HG02852 (cell line): ENCODE results near the gene FAM50B.

Experiments used
- ATAC-seq: cut with Tn5 transposase; IDR thresholded peaks from one replicate; pipeline ENCODE4 v1.9.1; 2021; ENCODE audit warnings: mild to moderate bottlenecking, moderate library complexity; ENCODE audit not compliant: unreplicated experiment

FAM50B gene

DNA sequence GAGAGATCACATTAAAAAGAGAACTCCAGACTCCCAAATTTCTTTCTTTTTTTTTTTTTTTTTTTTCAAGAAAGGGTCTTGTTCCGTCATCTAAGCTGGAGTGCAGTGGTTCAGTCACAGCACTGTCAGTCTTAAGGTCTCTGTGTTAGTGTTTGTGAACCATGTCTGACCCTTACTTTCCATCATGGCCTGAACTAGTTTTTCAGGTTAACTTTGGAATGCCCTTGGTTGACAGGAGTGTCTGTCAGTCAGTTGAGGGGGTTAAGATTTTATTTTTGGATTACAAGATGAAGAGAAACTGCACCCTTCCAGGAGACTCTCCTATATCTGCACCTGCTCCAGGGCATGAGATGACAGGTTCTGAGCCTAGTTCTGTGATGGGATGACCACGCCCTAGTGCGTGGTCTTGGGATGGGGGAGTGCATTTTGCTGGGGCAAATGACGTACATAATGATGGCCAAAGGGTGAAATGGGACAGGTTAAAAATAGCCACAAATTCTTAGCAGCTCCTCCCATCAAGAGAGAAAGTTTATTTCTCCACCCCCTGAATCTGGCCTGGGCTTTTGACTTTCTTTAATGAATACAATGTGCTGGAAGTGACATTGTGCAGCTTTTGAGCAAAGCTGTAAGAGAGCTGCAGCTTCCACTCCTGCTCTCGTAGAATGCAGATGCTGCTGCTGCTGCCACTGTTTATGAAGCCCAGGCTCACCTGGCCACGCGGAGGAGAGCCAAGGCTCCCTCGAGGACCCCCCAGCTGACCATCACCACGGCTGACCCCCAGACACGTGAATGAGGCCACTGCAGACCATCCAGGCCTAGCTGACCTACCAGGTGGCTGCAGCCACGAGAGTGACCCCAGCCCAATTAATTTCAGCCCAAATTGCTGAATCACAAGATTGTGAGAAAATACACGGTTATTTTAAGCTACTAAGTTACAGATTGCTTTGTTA, 29.7 kb upstream of the FAM50B start:
- no peak for ATAC-seq

DNA sequence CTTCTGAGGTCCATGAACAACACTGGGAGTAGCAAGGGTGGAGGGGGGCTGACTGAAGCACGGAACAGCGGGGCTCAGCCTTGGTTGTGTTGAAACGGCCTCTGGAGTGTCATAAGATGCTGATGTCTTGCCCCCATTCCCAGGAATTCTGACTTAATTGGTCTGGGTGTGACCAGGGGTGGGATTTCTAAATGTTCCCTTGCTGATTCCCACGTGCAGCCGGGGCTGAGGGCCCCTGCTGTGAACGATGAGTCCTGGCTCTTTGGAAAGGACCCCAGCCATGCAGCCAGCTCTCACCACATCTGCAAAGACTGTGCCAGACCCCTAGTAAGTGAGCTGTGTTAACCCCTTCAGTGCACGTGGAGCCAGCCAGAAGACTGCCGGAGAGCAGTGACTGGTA, 28.6 kb upstream of the FAM50B start:
- no peak for ATAC-seq

DNA sequence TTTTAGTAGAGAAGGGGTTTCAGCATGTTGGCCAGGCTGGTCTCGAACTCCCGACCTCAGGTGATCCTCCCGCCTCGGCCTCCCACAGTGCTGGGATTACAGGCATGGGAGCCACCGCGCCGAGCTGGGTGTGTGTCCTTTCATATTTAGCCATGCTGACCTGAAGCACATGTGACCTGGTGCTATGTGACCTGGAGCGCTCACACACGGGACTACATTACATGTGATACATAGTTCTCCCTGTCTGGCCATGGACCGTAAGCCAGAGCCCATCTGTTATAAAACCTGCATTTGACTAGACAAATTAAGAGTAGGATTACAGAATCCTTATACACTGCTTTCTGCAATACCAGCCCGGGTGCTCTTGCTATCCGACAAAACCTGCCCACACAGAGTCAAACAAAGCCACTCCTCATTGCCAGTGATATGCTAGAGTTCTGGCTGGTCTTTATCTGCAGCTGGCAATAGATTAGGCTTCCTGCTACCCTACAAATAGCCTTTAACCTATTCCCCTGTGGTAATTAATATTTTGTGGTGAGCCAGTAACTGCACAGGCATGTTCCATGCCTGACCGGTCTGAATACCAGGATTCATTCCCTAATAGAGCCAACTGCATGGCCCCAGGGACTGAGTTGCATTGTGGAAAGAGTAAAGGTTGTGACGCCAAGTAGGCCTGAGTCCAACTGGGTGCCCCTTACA, 26.3 kb upstream of the FAM50B start:
- no peak for ATAC-seq

DNA sequence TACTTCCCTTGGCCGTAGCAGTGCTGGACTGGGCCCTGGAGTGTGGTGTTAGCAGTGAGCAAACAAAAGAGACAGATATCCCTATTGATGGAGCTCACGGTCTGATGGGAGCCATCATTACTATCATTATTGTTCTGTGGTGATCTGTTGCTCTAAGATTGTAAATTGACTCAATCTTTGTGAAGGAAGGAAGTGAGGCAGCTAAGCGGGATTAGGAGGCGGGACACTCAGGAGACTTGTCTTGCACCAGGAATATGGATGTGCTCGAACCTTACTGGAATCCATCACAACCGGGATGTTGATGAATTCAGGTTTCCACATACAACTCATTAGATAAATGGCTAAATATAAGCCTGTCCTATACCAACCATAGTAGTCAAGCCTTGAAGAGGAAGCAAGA, 25.5 kb upstream of the FAM50B start:
- no peak for ATAC-seq

DNA sequence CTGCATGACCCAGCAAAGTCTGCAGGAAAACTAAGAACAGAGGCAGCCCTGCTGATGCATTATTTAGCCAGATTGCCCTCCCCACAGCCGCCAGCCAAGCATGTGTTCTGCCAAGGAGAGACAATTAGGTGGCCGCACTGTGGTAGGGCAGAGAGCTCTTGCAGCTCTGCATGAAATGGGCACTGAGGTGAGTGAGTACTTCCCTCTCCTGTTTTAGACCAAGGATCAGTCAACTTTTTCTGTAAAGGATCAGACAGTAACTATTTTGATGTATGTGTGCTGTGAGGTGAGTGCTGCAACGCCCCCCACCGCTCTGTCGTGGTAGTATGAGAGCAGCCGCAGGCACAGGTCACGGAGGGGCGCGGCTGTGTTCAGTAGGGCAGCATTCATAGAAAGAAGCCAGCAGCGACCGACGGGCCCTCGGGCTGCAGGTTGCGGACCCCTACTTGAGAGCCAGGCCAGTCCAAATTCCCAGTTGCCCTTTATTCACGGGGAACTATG, 23.8 kb upstream of the FAM50B start:
- ATAC-seq, result no peak

DNA sequence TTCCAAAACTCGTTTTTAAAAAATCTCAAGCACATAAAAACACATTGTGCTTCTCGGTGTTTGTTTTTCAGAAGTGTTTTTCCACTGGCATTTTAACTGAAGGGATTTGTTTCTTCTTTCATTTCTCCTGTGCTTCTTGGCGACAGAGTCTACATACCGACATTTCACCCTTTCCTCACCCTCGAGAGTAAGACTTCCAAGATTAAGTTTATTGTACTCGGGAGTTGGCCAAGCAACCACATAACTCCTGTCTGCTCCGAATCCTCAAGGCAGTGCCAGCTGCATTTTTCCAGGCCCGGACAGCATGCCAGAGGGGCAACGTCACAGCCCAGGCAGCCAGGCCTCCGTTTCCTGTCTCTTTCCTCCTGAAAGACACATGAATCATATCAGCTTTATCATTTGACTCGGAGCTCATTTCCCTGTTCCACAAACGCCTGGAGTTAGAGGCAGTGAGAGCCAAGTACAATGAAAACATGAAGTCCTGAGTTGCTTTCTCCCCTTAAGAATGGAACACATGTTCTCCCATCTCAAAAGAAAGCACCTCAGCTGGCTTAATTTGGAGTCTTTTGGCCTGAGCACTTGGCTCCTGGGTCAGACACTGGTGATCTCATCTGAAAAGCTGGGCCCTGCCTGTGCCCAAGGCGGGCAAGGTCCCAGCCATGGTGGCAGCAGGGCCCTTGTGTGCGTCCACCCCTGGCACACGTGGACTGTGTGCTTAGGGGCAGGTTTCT, 23.2 kb upstream of the FAM50B start:
- ATAC-seq, result no peak

DNA sequence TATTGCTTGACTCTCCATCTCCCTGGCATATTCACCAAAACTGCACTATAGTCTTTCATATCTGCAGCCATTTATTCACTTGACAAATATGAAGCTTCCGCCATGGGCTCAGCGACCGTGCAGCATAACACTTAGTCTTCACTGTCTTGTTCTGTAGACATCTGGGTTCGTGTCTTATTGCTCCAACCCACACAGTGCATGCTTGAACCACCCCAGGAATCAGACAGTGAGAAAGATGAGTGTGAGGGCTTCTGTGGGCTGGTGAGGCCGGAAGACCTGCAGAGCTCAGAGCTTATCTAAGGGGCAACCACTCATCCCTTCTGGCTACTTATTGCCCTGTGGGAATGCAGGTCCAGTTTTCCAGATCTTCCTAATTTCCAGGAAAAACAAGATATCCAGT, 19.9 kb upstream of the FAM50B start:
- no peak for ATAC-seq

DNA sequence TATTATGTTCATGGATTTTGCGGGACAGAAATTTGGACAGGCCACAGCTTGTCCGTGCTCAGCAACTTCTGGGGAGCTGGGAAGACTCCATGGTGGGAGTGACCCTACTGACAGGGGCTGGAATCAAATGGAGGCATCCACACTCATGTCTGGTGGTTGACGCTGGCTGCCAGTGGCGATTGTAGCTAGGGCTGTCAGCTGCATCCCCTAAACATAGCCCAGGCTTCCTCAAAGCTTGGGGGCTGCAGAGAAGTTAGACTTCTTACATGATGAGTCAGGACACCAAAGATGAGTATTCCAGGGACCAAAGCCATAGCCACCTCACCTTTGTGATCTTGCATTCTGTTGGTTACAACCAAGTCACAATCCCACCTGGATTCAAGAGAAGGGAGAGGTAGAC, 18.4 kb upstream of the FAM50B start:
- ATAC-seq, result no peak

DNA sequence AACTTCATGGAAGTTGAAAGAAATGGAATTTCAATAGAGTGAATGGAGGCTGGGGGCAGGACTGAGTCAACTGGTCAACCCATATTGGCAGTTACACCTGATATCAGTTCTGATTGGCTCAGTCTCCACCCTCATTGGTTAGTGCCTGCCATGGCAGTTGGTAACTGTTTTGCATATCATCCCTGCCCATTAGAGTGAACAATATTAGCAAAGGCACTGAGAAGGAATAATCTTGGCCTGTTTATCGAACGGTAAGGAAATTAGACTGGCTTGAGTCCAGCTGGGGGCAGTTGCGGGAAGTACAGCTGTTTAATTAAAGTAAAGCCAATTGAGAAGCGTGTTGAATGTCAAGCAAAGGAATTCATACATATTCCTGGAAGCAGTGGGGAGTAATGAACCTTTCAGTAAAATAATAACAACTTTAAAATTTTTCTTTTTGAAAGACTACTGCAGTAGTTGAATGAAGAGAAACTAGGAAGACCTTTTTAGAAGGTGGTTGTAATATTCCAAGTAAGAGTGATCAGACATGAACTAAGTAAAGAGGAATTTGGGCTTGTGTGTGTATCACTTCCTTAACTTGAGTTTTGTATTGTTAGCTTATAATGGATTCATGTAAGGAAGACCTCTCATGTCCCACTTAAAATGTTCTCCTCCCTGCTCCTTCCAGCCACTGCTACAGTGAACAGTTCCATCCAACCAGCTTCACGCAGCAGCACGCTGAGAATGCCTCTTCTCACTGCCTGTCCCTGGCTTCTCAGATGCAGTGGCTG, 17.2 kb upstream of the FAM50B start:
- no peak for ATAC-seq

DNA sequence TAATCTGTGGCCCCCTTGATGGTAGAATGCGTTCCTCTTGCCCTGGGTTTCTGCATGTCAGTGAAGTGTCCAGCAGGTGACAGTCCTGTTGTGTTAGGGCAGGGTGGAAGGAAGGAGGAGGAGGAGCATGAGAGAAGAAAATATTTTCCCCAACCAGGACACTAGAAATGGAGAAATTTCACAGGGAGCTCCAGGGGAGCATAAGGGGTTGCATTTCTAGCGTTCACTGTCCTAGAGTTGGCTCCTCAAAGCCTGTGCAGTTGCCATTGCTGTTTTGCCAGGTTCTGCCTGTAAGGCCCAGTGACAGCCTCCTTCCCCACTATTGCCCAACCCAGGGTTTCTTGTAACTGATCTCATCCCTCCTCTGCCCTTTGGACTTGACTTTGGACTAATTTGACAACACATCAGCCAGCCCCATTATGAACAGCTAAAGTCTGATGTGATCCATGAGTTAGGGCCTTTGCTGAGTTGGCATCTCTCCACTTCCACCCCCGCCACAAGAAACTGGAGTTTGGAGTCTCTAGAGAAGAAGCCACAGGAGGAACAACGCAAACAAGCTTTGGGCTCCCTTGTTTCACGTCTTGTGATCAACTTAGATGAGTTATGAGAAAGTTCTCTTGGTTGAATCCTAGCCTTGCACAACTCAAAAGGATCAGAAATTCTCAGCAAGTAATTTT, 14.0 kb upstream of the FAM50B start:
- ATAC-seq, result no peak

DNA sequence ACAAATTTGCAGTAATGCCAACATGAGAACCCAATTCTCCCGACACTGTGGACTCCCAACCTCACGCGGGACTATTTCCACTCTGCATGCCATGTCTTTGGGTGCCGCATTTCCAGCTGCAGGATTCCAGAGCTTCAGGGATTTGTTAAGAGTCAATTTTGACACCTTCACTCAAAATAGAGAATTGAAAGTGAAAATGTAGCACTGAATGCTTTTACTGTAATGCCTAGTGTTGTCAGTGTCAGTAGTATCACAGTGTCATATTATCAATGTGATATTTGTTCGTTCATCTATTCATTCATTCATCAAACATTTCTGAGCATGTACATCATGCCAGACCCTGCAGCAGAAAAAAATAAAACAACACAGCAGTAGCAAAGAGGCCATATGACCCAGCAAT, 13.4 kb upstream of the FAM50B start:
- ATAC-seq, result no peak

DNA sequence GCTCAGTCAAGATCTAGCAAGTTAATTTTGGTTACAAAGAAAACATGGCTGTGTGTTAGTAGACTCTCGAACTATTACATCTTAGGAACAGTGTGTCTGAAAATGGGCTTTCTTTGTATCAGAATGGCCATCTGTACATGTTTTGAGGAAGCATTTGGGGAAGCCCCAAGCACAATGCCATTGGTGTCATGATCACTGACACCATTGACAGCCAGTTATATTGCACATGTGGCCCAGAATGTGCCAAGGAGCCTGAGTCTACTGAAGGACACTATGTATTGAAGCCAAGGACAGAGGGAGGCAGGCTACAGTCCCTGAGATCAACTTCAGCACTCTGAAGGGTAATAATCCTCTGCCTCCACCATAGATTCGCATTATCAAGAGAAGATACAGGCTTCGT, 12.6 kb upstream of the FAM50B start:
- ATAC-seq, result no peak

DNA sequence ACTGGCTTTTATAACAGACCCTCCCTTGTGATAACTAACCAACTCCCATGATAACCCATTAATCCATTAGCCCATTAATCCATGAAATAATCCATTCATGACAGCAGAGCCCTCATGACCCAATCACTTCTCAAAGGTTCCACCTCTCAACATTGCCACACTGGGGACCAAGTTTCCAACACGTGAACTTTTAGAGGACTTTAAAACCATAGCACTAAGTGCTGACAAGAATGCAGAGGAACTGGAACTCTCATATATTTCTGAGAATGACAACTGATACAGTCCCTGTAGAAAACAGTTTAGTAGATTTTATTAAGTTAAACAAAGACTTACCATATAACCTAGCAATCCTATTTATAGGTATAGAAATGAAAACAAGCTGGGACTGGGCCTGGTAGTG, 11.4 kb upstream of the FAM50B start:
- no peak for ATAC-seq

DNA sequence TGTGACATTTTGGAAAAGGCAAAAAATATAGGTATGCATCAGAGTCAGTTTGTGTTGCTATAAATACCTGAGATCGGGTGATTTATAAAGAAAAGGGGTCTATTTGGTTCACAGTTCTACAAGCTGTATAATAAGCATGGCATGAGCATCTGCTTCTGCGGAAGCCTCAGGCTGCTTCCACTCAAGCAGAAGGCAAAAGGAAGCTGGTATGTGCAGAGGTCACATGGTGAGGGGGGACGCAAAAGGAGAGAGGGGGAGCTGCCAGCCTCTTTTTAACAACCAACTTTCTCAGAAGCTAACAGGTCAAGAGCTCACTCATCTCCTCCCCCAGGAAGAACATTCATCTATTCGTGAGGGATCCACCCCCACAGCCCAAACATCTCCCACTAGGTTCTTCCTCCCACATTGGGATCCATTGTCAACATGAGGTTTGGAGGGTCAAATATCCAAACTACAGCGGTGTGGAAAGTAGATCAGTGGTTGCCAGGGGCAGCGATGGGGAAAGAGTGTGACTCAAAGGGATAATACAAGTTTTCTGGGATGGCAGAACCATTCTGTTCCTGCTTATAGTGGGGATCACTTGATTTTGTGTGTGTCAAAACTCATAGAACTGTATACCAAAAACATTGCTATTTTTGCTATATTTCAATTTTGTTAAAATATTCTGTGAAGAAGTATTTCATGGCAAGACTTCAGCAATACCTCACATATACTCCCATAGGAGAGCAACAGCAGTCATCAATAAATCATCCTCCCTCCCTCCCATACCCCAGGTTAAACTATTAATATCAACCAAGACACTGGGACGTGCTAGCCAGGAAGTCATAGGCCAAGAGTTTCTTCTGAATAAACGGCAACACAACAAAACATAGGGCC, 9.9 kb upstream of the FAM50B start:
- ATAC-seq, result no peak

DNA sequence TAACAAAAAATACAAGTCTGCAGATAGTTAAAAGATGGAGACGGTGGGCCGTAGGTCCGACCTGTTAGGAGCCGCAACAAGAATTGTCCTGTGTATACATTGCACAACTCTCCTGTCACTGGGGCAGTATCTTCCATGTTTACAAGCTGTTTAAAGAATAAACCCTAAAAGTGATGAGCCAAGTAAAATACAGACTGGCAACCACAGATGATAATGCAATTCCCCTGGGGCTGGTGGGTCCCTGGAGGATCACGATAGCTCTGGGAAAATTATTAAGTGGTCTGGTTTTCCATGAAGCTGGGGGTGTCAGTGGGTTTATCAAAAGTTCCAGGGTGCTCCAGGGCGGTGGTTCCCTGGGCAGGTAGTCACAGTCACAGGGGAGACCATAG, 8.1 kb upstream of the FAM50B start:
- no peak for ATAC-seq

DNA sequence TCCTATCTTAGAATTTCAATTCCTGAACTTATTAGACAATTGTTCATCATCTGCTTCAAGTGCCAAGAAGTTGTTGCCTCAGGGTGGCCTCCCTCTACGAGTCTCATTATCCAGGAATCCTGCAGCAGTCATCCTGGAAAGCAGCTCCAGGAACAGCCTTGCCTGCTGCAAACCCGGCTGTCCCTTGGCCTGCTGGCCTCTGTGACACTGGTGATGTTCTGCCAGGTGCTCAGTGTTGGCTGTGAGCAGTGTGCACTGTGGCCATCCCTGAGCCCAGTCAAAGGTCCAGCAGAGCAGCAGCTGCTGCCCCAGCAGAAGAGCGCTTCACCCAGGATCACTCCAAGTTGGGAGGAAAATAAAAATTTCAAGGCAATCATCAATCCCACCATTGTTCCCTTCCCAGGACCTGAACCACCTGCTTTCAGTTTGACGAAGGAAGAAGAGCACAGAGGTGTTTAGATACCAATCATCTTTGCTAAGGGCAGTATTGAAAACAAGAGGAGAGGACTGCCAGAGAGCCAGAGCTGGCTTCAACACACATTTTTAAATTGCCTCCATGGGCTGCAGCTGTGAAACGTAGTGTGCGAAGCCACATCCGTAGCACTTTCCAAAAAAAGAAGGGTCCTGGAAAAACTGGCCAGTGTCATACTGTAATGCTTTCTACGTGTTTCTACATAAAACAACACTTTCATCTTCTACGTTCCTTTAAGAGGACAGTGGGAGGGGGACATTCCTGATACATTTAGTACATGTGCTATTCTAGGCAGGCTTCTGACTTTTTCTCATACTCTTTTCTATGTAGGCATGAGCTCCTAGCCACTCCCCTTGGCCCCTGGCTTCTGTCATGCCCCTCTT, 7.2 kb upstream of the FAM50B start:
- no peak for ATAC-seq

DNA sequence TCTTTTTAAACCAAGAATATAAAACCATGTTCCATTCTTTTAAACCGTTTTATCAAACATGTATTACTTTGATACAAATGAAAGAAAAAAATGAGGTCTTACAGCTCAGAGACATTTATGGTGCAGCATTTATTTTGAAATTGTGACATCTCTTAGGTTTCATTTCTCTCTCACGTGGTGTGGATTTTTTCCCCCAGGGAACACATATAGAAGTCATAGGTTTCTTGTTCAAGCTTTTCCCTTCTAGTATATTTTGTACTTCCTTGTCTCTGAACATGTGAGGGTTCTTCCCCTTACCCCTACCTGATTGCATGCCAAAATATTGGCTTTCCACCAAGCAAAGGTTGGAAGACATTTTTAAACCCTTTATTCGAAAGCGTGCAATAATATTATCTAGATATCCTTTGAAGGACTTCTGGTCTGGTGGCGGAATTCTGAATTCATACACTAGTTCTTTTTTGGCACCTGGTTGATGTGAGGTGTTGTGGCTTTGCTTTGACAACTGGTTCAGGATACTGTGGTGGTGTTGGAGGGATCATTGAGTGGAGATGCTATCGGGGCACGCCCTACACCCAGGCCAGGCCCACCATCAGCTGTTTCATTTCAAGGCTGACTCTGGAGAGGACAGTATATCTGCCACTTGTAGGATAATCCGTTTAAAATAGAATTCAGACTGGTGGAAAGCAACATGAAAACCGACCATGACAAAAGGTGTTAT, 5.6 kb upstream of the FAM50B start:
- no peak for ATAC-seq

DNA sequence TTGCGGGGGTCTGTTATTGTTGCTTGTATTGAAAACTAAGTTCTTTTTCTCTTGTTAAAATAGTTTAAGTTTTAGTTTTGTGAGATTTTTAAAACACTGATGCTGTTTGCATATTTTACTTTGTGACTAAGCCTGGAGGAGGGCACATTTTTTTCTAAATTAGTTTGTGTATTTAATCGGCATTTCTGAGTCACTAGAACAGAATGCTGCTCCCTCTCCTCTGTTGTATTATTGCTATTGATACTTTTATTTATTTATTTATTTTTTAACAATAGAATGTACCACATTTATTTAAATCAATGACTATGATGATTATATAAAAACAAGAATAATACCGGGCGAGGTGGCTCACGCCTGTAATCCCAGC, 5.1 kb upstream of the FAM50B start:
- ATAC-seq, result no peak
